T-helper 1 cell treated with Interleukin-12 subunit alpha and Interleukin-12 subunit beta and Interleukin-4 antibody, amounts not matched to agents 30 μg/mL and 1 μg/mL, for 36 hours (primary cell): Measurements from ENCODE around the gene ADM2.
"Not testable (repeated sequence)": the region's sequence is repeated elsewhere in the genome, so short reads cannot be mapped to it uniquely, and the experiment has no call there.

Source experiments
- H3K27ac Mint-ChIP-seq: one replicate; pipeline ENCODE4 v1.8.0; 2021; ENCODE audit warnings: mild to moderate bottlenecking, mixed read lengths
- H3K27me3 Mint-ChIP-seq: one replicate; pipeline ENCODE4 v1.8.0; 2021; ENCODE audit warnings: low read depth, mixed read lengths
- H3K36me3 Mint-ChIP-seq: one replicate; pipeline ENCODE4 v1.8.0; 2021; ENCODE audit warnings: low read depth, mixed read lengths
- H3K4me1 Mint-ChIP-seq: one replicate; pipeline ENCODE4 v1.8.0; 2021; ENCODE audit warnings: low read depth, mixed read lengths
- H3K4me3 Mint-ChIP-seq: one replicate; pipeline ENCODE4 v1.8.0; 2021; ENCODE audit warnings: mild to moderate bottlenecking, moderate library complexity, mixed read lengths
- H3K9me3 Mint-ChIP-seq: one replicate; pipeline ENCODE4 v1.8.0; 2021; ENCODE audit warnings: mixed read lengths

ADM2 gene

DNA sequence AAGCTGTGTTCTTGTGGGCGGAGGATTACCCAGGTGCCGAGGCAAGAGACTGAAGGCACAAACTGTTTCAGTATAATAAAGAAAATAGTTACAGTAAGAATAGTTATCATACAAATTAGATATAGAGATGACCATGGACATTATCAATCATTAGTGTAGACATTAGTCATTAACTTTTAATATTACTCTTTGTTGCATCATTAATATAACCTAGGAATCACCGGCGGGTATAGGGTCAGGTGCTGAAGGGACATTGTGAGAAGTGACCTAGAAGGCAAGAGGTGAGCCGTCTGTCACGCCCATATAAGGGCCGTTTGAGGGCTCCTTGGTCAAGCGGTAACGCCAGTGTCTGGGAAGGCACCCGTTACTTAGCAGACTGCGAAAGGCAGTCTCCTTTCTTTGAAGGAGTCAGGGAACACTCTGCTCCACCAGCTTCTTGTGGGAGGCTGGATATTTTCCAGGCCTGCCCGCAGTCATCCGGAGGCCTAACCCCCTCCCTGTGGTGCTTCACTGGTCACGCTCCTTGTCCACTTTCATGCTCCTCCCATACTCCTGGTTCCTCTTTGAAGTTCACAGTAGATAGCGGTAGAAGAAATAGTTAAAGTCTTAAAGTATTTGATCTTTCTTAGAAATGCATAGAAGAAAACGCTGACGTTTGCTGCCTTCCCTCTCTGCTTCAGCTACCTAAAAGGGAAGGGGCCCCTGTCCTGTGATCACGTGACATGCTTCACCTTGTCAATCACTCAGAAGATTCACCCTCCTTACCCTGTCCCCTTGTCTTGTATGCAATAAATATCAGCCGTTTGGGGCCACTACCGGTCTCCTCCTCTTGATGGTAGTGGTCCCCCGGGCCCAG lies 52.7 kb downstream of the ADM2 start:
- H3K4me1 Mint-ChIP-seq: peaks cover 34% of the 10 kb centered on the region
- peak overlapping the region; percentile 36 for H3K4me3 Mint-ChIP-seq
- H3K36me3 Mint-ChIP-seq: peaks cover 12% of the 10 kb centered on the region
- H3K27me3 Mint-ChIP-seq, H3K9me3 Mint-ChIP-seq: not testable (repeated sequence)
- peak overlapping the region; percentile 91 for H3K27ac Mint-ChIP-seq

DNA sequence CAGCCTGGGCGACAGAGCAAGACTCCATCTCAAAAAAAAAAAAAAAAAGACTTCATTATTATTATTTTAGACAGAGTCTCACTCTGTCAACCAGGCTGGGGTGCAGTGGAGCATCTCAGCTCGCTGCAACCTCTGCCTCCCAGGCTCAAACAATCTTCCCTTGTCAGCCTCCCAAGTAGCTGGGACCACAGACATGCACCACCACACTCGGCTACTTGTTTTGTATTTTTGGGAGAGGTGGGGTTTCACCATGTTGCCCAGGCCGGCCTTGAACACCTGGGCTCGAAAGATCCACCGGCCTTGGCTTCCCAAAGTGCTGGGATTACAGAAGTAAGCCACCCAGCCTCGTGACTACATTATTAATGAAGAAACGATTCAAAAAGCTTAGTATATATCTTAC lies 53.8 kb downstream of the ADM2 start:
- no peak overlapping the region for H3K4me3 Mint-ChIP-seq
- peaks cover 12% of the 10 kb centered on the region for H3K36me3 Mint-ChIP-seq
- H3K27me3 Mint-ChIP-seq: no peaks in the 10 kb centered on the region
- H3K4me1 Mint-ChIP-seq: peaks cover 44% of the 10 kb centered on the region
- no peaks in the 10 kb centered on the region for H3K9me3 Mint-ChIP-seq
- peak overlapping the region; percentile 31 for H3K27ac Mint-ChIP-seq
